Measurements from ENCODE around the gene PTGES3.

The PTGES3 gene

DNA sequence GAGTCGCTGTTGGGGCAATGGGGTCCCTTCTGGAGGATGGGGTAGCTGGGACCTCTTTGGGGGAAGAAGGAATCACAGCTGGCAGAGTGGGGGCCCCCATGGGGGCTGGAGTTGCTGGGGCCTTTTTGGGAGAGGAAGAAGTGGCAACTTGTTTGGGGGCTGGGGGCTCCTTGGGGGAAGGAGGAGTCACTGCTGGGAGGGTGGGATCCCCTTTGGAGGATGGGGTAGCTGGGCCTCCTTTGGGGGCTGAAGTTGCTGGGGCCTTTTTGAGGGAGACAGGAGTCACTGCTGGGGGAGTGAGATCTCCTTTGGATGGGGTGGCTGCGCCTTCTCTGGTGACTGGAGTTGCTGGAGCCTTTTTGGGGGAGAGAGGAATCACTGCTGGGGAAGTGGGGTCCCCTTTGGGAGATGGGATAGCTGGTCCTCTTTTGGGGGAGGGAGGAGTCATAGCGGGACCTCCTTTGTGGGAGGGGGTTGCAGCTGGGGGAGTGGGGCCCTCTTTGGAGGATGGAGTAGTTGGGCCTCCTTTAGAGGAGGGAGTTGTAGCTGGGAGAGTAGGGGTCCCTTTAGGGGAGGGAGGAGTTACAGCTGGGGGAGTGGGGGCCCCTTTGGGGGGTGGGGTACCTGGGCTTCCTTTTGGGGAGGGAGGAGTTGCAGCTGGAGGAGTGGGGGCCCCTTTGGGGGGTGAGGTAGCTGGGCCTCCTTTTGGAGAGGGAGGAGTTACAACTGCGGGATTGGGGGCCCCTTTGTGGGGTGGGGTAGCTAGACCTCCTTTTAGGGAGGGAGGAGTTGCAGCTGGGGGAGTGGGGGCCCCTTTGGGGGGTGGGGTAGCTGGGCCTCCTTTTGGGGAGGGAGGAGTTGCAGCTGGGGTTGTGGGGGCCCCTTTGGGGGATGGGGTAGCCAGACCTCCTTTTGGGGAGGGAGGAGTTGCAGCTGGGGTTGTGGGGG lies 29.1 kb upstream of the PTGES3 start:
- Histone ChIP-seq H3K4me1 (ENCODE audit: control insufficient read depth in 1 of 2, insufficient read depth in 1 of 2, low read depth in 1 of 2, low read length in 1 of 2) (peaks cover 71 to 80% of the 10 kb centered on the region in 2 experiments), H3K9me3 (no peaks in the 10 kb centered on the region), H3K4me3 (ENCODE audit: low read depth in 1 of 2, low read length in 1 of 2) (no peak overlapping the region), H3K36me3 (peaks cover 24% of the 10 kb centered on the region), H3K27me3 (no peaks in the 10 kb centered on the region), H3K27ac (peak overlapping the region; percentile 90)
- TF ChIP-seq, protein P1, sequence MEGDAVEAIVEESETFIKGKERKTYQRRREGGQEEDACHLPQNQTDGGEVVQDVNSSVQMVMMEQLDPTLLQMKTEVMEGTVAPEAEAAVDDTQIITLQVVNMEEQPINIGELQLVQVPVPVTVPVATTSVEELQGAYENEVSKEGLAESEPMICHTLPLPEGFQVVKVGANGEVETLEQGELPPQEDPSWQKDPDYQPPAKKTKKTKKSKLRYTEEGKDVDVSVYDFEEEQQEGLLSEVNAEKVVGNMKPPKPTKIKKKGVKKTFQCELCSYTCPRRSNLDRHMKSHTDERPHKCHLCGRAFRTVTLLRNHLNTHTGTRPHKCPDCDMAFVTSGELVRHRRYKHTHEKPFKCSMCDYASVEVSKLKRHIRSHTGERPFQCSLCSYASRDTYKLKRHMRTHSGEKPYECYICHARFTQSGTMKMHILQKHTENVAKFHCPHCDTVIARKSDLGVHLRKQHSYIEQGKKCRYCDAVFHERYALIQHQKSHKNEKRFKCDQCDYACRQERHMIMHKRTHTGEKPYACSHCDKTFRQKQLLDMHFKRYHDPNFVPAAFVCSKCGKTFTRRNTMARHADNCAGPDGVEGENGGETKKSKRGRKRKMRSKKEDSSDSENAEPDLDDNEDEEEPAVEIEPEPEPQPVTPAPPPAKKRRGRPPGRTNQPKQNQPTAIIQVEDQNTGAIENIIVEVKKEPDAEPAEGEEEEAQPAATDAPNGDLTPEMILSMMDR (IDR thresholded peaks at IDR 0.05), result no peak

DNA sequence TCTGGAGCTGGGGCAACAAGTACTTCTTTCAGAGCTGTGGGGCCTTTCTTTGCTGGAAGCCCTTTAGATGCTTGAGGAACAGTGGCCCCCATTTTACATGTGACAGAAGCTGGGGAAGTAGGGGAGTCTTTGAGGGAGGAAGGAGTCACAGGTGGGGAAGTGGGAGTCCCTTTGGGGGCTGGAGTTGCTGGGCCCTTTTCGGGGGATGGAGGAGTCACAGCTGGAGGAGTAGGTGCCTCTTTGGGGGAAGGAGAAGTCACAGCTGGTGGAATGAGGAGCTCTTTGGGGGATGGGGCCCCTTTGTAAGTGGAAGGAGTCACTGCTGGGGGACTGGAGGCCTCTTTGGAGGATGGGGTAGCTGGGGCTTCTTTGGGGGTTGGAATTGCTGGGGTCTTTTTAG lies 28.4 kb upstream of the PTGES3 start:
- H3K4me3 ChIP-seq (ENCODE audit: low read depth in 1 of 2, low read length in 1 of 2), result no peak overlapping the region
- H3K9me3 ChIP-seq, result no peaks in the 10 kb centered on the region
- peak overlapping the region; percentile 90 for H3K27ac ChIP-seq
- H3K36me3 ChIP-seq, result peaks cover 30% of the 10 kb centered on the region
- H3K27me3 ChIP-seq, result no peaks in the 10 kb centered on the region
- TF ChIP-seq, protein P1 (IDR thresholded peaks at IDR 0.05), result no peak
- H3K4me1 ChIP-seq (ENCODE audit: control insufficient read depth in 1 of 2, insufficient read depth in 1 of 2, low read depth in 1 of 2, low read length in 1 of 2), result peaks cover 66 to 75% of the 10 kb centered on the region in 2 experiments

DNA sequence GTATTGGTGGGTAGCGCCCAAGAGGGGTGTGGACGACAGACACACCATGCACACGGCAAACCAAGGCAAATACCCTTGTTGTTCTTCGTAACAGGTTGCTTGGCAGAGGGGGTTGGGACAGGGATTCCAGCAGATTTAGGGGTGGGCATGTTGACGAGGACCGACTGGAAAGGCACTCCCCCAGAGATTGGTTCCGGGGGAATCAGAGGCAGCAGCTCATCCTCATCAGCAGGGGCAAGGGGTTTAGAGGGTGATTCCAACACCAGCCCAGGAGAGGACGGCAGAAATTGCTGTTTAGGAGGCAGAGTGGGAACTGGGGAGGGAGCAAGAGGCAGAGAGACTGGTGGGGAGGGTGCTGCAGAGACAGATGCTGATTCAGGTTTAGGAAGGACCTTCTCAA lies 27.7 kb upstream of the PTGES3 start:
- H3K4me3 ChIP-seq (ENCODE audit: low read depth in 1 of 2, low read length in 1 of 2), result no peak overlapping the region
- H3K4me1 ChIP-seq (ENCODE audit: control insufficient read depth in 1 of 2, insufficient read depth in 1 of 2, low read depth in 1 of 2, low read length in 1 of 2), result peaks cover 60 to 68% of the 10 kb centered on the region in 2 experiments
- H3K36me3 ChIP-seq, result peaks cover 34% of the 10 kb centered on the region
- H3K9me3 ChIP-seq, result no peaks in the 10 kb centered on the region
- H3K27me3 ChIP-seq, result no peaks in the 10 kb centered on the region
- TF ChIP-seq, protein P1 (IDR thresholded peaks at IDR 0.05), result no peak
- peak overlapping the region; percentile 90 for H3K27ac ChIP-seq

DNA sequence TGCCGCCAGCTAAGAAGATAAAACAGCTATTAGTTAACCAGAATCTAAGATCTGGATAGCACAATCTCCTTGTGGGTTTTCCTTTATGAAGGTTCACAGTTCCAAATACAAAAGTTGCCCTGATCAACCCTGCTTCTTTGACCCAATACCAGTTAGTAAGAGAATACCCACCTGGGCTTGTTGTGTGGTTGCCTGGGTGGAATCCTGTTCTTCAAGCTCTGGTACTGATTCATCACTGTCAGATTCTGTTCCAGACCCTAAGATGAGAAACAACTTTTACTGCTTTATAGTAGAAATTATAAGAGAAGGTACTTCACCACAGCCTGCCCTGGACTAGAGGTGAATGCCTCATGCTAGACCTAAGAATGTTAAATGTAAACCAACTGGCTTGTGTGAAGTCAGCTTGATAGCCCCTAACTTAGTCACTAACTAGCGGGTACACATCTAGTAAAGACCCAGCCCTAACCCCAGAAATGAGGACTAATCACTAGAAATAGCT lies 26.4 kb upstream of the PTGES3 start:
- peak overlapping the region; percentile 90 for H3K27ac ChIP-seq
- TF ChIP-seq, protein P1 (IDR thresholded peaks at IDR 0.05), result no peak
- no peaks in the 10 kb centered on the region for H3K9me3 ChIP-seq
- H3K4me3 ChIP-seq (ENCODE audit: low read depth in 1 of 2, low read length in 1 of 2), result no peak overlapping the region
- H3K4me1 ChIP-seq (ENCODE audit: control insufficient read depth in 1 of 2, insufficient read depth in 1 of 2, low read depth in 1 of 2, low read length in 1 of 2), result peaks cover 47 to 58% of the 10 kb centered on the region in 2 experiments
- no peaks in the 10 kb centered on the region for H3K27me3 ChIP-seq
- peaks cover 34% of the 10 kb centered on the region for H3K36me3 ChIP-seq

DNA sequence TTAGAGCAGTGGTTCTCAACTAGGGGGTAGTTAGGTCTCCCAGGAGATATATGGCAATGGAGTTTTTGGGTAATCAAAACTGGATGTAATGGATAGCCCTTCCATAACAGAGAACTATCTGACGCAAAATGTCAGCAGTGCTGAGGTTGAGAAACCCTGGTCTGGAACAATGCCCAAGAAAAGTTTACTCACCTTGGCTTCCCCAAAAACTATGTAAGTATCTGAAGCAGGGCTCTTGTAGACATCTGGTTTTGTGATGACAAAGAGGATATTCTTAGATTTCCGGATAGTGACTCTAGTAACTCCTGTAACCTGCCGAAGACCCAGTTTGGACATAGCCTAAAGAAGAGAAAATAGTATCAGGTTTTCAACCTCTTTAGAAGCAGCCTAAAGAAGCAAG lies 25.3 kb upstream of the PTGES3 start:
- peaks cover 34% of the 10 kb centered on the region for H3K36me3 ChIP-seq
- no peaks in the 10 kb centered on the region for H3K27me3 ChIP-seq
- H3K4me3 ChIP-seq (ENCODE audit: low read depth in 1 of 2, low read length in 1 of 2), result no peak overlapping the region
- H3K9me3 ChIP-seq, result no peaks in the 10 kb centered on the region
- TF ChIP-seq, protein P1 (IDR thresholded peaks at IDR 0.05), result no peak
- peak overlapping the region; percentile 90 for H3K27ac ChIP-seq
- H3K4me1 ChIP-seq (ENCODE audit: control insufficient read depth in 1 of 2, insufficient read depth in 1 of 2, low read depth in 1 of 2, low read length in 1 of 2), result peaks cover 39 to 49% of the 10 kb centered on the region in 2 experiments

Measured in neutrophil (primary cell).